Astrocyte (in vitro differentiated cells and primary cell): Measurements from ENCODE around the gene FGGY. TPM values are rescaled to one million over a fixed set of nuclear protein-coding genes. Genes with fewer than 3 reads are reported as not detected.

Experiments used
- DNase-seq: peaks from one replicate; pipeline ENCODE4 v3.0.0-alpha.2; 2010; ENCODE audit warnings: low read depth
- FAIRE-seq: peaks from 2 replicates; lab custom pipeline; 2011; peaks lifted over from hg19 to GRCh38; lab: Jason Lieb, UNC
- H2AFZ ChIP-seq: 2 replicates; pipeline ENCODE4 v1.6.0; 2012; ENCODE audit warnings: low read depth, low read length, inconsistent platforms
- H3K27ac ChIP-seq: 2 replicates; pipeline ENCODE4 v1.5.1; 2011; ENCODE audit warnings: low read depth, low read length, inconsistent platforms
- H3K27me3 ChIP-seq: 2 replicates; pipeline ENCODE4 v1.6.0; 2011; ENCODE audit warnings: low read length, inconsistent platforms; ENCODE audit not compliant: insufficient read depth
- H3K36me3 ChIP-seq: 2 replicates; pipeline ENCODE4 v1.5.1; 2011; ENCODE audit warnings: low read length, inconsistent platforms; ENCODE audit not compliant: insufficient read depth
- H3K4me1 ChIP-seq: 2 replicates; pipeline ENCODE4 v1.5.1; 2011; ENCODE audit warnings: low read length, inconsistent platforms; ENCODE audit not compliant: insufficient read depth
- H3K4me2 ChIP-seq: 2 replicates; pipeline ENCODE4 v1.6.0; 2012; ENCODE audit warnings: low read length, inconsistent platforms
- H3K4me3 ChIP-seq: 2 replicates; pipeline ENCODE4 v1.5.1; 2011; ENCODE audit warnings: low read depth, mild to moderate bottlenecking, low read length, inconsistent platforms; ENCODE audit not compliant: insufficient read depth
- H3K79me2 ChIP-seq: 2 replicates; pipeline ENCODE4 v1.6.0; 2012; ENCODE audit warnings: mild to moderate bottlenecking, low read length, inconsistent platforms; ENCODE audit not compliant: insufficient read depth
- H3K9ac ChIP-seq: 2 replicates; pipeline ENCODE4 v1.6.0; 2012; ENCODE audit warnings: mild to moderate bottlenecking, low read length, inconsistent platforms
- H3K9me3 ChIP-seq: 2 replicates; pipeline ENCODE4 v1.5.1; 2012; ENCODE audit warnings: low read depth, mild to moderate bottlenecking, low read length, inconsistent platforms; ENCODE audit not compliant: insufficient read depth
- H4K20me1 ChIP-seq: 2 replicates; pipeline ENCODE4 v1.6.0; 2012; ENCODE audit warnings: low read length, inconsistent platforms; ENCODE audit not compliant: insufficient read depth
- H3K27ac Mint-ChIP-seq: one replicate; pipeline ENCODE4 v1.8.0; 2021; ENCODE audit warnings: mild to moderate bottlenecking, mixed read lengths; ENCODE audit not compliant: unreplicated experiment
- H3K27me3 Mint-ChIP-seq: one replicate; pipeline ENCODE4 v1.8.0; 2021; ENCODE audit warnings: low read depth, mixed read lengths; ENCODE audit not compliant: unreplicated experiment
- H3K36me3 Mint-ChIP-seq: one replicate; pipeline ENCODE4 v1.8.0; 2021; ENCODE audit warnings: low read depth, mixed read lengths; ENCODE audit not compliant: unreplicated experiment
- H3K4me1 Mint-ChIP-seq: one replicate; pipeline ENCODE4 v1.8.0; 2021; ENCODE audit warnings: low read depth, mixed read lengths; ENCODE audit not compliant: unreplicated experiment
- H3K4me3 Mint-ChIP-seq: one replicate; pipeline ENCODE4 v1.8.0; 2021; ENCODE audit warnings: mild to moderate bottlenecking, moderate library complexity, mixed read lengths; ENCODE audit not compliant: unreplicated experiment
- H3K9me3 Mint-ChIP-seq: one replicate; pipeline ENCODE4 v1.8.0; 2021; ENCODE audit warnings: mild to moderate bottlenecking, mixed read lengths; ENCODE audit not compliant: unreplicated experiment
- CTCF ChIP-seq: IDR thresholded peaks from 2 replicates; pipeline ENCODE4 v1.5.1; 2011; ENCODE audit warnings: low read depth, mild to moderate bottlenecking, inconsistent platforms, low read length, moderate library complexity; ENCODE audit not compliant: insufficient read depth
- EZH2 ChIP-seq: IDR thresholded peaks from 2 replicates; pipeline ENCODE4 v1.6.1; 2012; ENCODE audit warnings: mild to moderate bottlenecking, low read length, inconsistent platforms; ENCODE audit not compliant: insufficient read depth
- total RNA-seq: library from RNA; stranded (reverse); gene quantifications from 2 replicates; pipeline ENCODE4 v1.2.1, GENCODE V29; 2021

FGGY gene
- total RNA-seq, 1 donor from 2014 or later = 6.8 TPM

- Mint-ChIP-seq H3K4me3 (no peak overlapping the region), H3K4me1 (peaks cover 15% of the 10 kb centered on the region), H3K36me3 (peaks cover 7% of the 10 kb centered on the region), H3K27ac (no peak overlapping the region), H3K27me3 (no peaks in the 10 kb centered on the region), H3K9me3 (peaks cover 18% of the 10 kb centered on the region)
- Histone ChIP-seq H3K4me2 (peak overlapping the region; percentile 45), H3K27me3 (no peaks in the 10 kb centered on the region), H3K4me1 (peaks cover 18% of the 10 kb centered on the region), H3K79me2 (no peaks in the 10 kb centered on the region), H4K20me1 (no peaks in the 10 kb centered on the region), H3K27ac (peak overlapping the region; percentile 13), H3K9ac (peak overlapping the region; percentile 9), H3K4me3 (no peak overlapping the region), H3K36me3 (no peaks in the 10 kb centered on the region), H3K9me3 (peaks cover 5% of the 10 kb centered on the region), H2AFZ (no peak overlapping the region)
- FAIRE-seq = peak; percentile 17
- DNase-seq = peak; percentile 87
- no peak for TF ChIP-seq CTCF
- TF ChIP-seq EZH2 = no peak
Measured at GRCh38 chr1:59738591-59739015, 441.7 kb downstream of the FGGY start.

GRCh38 chr1:59739111-59739510 is 442.2 kb downstream of the FGGY start:
- peaks cover 17% of the 10 kb centered on the region for H3K4me1 ChIP-seq
- no peak for TF ChIP-seq EZH2
- no peak for TF ChIP-seq CTCF
- H3K79me2 ChIP-seq = no peaks in the 10 kb centered on the region
- no peak for DNase-seq
- peak overlapping the region; percentile 9 for H3K9ac ChIP-seq
- Mint-ChIP-seq H3K9me3 (peaks cover 18% of the 10 kb centered on the region), H3K27ac (no peak overlapping the region), H3K4me3 (no peak overlapping the region), H3K36me3 (peaks cover 7% of the 10 kb centered on the region), H3K4me1 (peaks cover 12% of the 10 kb centered on the region), H3K27me3 (no peaks in the 10 kb centered on the region)
- peak overlapping the region; percentile 13 for H3K27ac ChIP-seq
- no peaks in the 10 kb centered on the region for H4K20me1 ChIP-seq
- H2AFZ ChIP-seq = no peak overlapping the region
- peaks cover 5% of the 10 kb centered on the region for H3K9me3 ChIP-seq
- H3K27me3 ChIP-seq = no peaks in the 10 kb centered on the region
- no peak for FAIRE-seq
- H3K4me3 ChIP-seq = no peak overlapping the region
- H3K36me3 ChIP-seq = no peaks in the 10 kb centered on the region
- H3K4me2 ChIP-seq = peak overlapping the region; percentile 45

- Histone ChIP-seq H3K9ac (no peak overlapping the region), H2AFZ (no peak overlapping the region), H3K36me3 (no peaks in the 10 kb centered on the region), H3K27ac (no peak overlapping the region), H3K4me1 (peaks cover 17% of the 10 kb centered on the region), H3K27me3 (no peaks in the 10 kb centered on the region), H4K20me1 (no peaks in the 10 kb centered on the region), H3K4me2 (no peak overlapping the region), H3K79me2 (no peaks in the 10 kb centered on the region), H3K9me3 (no peaks in the 10 kb centered on the region), H3K4me3 (no peak overlapping the region)
- TF ChIP-seq CTCF (no peak), EZH2 (no peak)
- Mint-ChIP-seq H3K36me3 (no peaks in the 10 kb centered on the region), H3K27ac (no peak overlapping the region), H3K9me3 (peaks cover 7% of the 10 kb centered on the region), H3K4me1 (peaks cover 12% of the 10 kb centered on the region), H3K4me3 (no peak overlapping the region), H3K27me3 (no peaks in the 10 kb centered on the region)
- no peak for DNase-seq
- FAIRE-seq = no peak
Measured at GRCh38 chr1:59742526-59742925, 445.6 kb downstream of the FGGY start.
